Large intestine (tissue), 3 donors: Measurements from ENCODE around the gene TMEM255B. TPM values are rescaled to one million over a fixed set of nuclear protein-coding genes. Genes with fewer than 3 reads are reported as not detected.

Experiments
- DNase-seq, 2 donors: peaks; one replicate each; pipeline versions ENCODE4 v3.0.0 to v3.0.0-alpha.2; 2013
- H3K27ac ChIP-seq: one replicate; pipeline ENCODE4 v1.5.1; 2013; ENCODE audit warnings: low read length
- H3K27me3 ChIP-seq: 2 replicates; pipeline ENCODE4 v1.6.1; 2013; ENCODE audit warnings: low read length; ENCODE audit not compliant: control insufficient read depth, insufficient read depth
- H3K36me3 ChIP-seq: 2 replicates; pipeline ENCODE4 v1.6.1; 2013; ENCODE audit warnings: low read length; ENCODE audit not compliant: control insufficient read depth, insufficient read depth
- H3K4me1 ChIP-seq: one replicate; pipeline ENCODE4 v1.6.1; 2013; ENCODE audit warnings: low read length; ENCODE audit not compliant: control insufficient read depth, insufficient read depth
- H3K4me3 ChIP-seq: one replicate; pipeline ENCODE4 v1.5.1; 2013; ENCODE audit warnings: low read length
- H3K9me3 ChIP-seq: one replicate; pipeline ENCODE4 v1.6.1; 2013; ENCODE audit warnings: mild to moderate bottlenecking, low read depth, low read length, moderate library complexity; ENCODE audit not compliant: control insufficient read depth
- WGBS: methylation state at CpG from one replicate; pipeline ENCODE4 v1.1.5; 2013; ENCODE audit warnings: low lambda C conversion rate; ENCODE audit not compliant: insufficient coverage; 5-methylcytosine and 5-hydroxymethylcytosine counted together
- polyA plus RNA-seq: library from polyadenylated mRNA; unstranded; fragments of 120-200 nt; gene quantifications from one replicate; pipeline ENCODE4 v1.2.1, GENCODE V29; 2013

Gene TMEM255B
- polyA plus RNA-seq, 1 donor, result 5.1 TPM

- H3K9me3 ChIP-seq, result no peaks in the 10 kb centered on the region
- H3K4me3 ChIP-seq, result no peak overlapping the region
- no CpG with 5 or more reads among the region's 26 CpGs for WGBS
- peaks cover 5% of the 10 kb centered on the region for H3K4me1 ChIP-seq
- no peak overlapping the region for H3K27ac ChIP-seq
- no peaks in the 10 kb centered on the region for H3K36me3 ChIP-seq
- peaks cover 9% of the 10 kb centered on the region for H3K27me3 ChIP-seq
- no peak for DNase-seq
Measured at GRCh38 chr13:113735194-113735593, 23.8 kb upstream of the TMEM255B start.

GRCh38 chr13:113735750-113736149 is 23.3 kb upstream of the TMEM255B start:
- H3K36me3 ChIP-seq, result no peaks in the 10 kb centered on the region
- no CpG with 5 or more reads among the region's 14 CpGs for WGBS
- peaks cover 5% of the 10 kb centered on the region for H3K27me3 ChIP-seq
- no peak for DNase-seq
- no peak overlapping the region for H3K4me3 ChIP-seq
- H3K27ac ChIP-seq, result no peak overlapping the region
- H3K9me3 ChIP-seq, result no peaks in the 10 kb centered on the region
- peaks cover 5% of the 10 kb centered on the region for H3K4me1 ChIP-seq

- Histone ChIP-seq H3K27me3 (peaks cover 2% of the 10 kb centered on the region), H3K9me3 (no peaks in the 10 kb centered on the region), H3K4me3 (no peak overlapping the region), H3K4me1 (peaks cover 5% of the 10 kb centered on the region), H3K27ac (peak overlapping the region; percentile 21), H3K36me3 (no peaks in the 10 kb centered on the region)
- DNase-seq, result peak; percentile 44 to 70
- WGBS, result no CpG with 5 or more reads among the region's 10 CpGs
Measured at GRCh38 chr13:113736258-113736731, 22.7 kb upstream of the TMEM255B start.

- H3K27me3 ChIP-seq, result no peaks in the 10 kb centered on the region
- 100% methylated on average over 4 of the region's 5 CpGs for WGBS
- H3K9me3 ChIP-seq, result no peaks in the 10 kb centered on the region
- H3K27ac ChIP-seq, result no peak overlapping the region
- no peak for DNase-seq
- H3K4me3 ChIP-seq, result no peak overlapping the region
- no peaks in the 10 kb centered on the region for H3K36me3 ChIP-seq
- H3K4me1 ChIP-seq, result peaks cover 13% of the 10 kb centered on the region
Measured at GRCh38 chr13:113737803-113738202, 21.2 kb upstream of the TMEM255B start.

GRCh38 chr13:113739527-113740285 is 19.3 kb upstream of the TMEM255B start:
- no peak overlapping the region for H3K4me3 ChIP-seq
- H3K36me3 ChIP-seq, result no peaks in the 10 kb centered on the region
- no peak overlapping the region for H3K27ac ChIP-seq
- WGBS, result 100% methylated on average over 1 of the region's 22 CpGs
- H3K4me1 ChIP-seq, result peaks cover 31% of the 10 kb centered on the region
- H3K27me3 ChIP-seq, result no peaks in the 10 kb centered on the region
- no peaks in the 10 kb centered on the region for H3K9me3 ChIP-seq
- no peak for DNase-seq

GRCh38 chr13:113740286-113740556 is 18.8 kb upstream of the TMEM255B start:
- no peaks in the 10 kb centered on the region for H3K27me3 ChIP-seq
- 93% methylated on average over 3 of the region's 9 CpGs for WGBS
- no peak for DNase-seq

DNA sequence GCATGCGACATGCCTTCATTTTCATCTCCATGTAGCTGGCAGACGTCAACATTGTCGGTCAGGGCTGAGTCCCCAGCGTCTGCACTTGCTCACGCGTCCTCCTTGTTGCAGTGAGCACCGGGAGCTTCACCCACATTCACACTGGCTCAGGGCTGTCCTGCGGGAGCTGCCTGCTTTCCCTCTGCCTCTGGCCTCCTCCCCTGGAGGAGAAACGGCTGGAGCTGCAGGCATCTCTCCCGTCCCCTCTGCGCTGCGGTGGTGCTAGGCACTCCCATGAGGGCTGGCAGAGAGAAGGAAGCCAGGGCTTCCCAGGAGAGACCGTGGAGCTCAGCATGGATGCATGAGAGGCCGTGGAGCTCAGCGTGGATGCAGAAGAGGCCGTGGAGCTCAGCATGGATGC is 18.4 kb upstream of the TMEM255B start:
- Histone ChIP-seq H3K36me3 (no peaks in the 10 kb centered on the region), H3K27me3 (no peaks in the 10 kb centered on the region), H3K9me3 (no peaks in the 10 kb centered on the region), H3K27ac (no peak overlapping the region), H3K4me3 (no peak overlapping the region), H3K4me1 (peaks cover 34% of the 10 kb centered on the region)
- no peak for DNase-seq
- WGBS, result 100% methylated on average over 1 of the region's 16 CpGs

More at GRCh38 chr13:113740286-113740556, 18.8 kb upstream of the TMEM255B start:
- no peaks in the 10 kb centered on the region for H3K36me3 ChIP-seq
- no peak overlapping the region for H3K4me3 ChIP-seq
- H3K27ac ChIP-seq, result no peak overlapping the region
- H3K4me1 ChIP-seq, result peaks cover 34% of the 10 kb centered on the region
- no peaks in the 10 kb centered on the region for H3K9me3 ChIP-seq

GRCh38 chr13:113741191-113741668 is 17.8 kb upstream of the TMEM255B start:
- peaks cover 39% of the 10 kb centered on the region for H3K4me1 ChIP-seq
- no peaks in the 10 kb centered on the region for H3K9me3 ChIP-seq
- no peak for DNase-seq
- H3K27ac ChIP-seq, result no peak overlapping the region
- no CpG with 5 or more reads among the region's 15 CpGs for WGBS
- no peaks in the 10 kb centered on the region for H3K27me3 ChIP-seq
- no peaks in the 10 kb centered on the region for H3K36me3 ChIP-seq
- H3K4me3 ChIP-seq, result no peak overlapping the region

GRCh38 chr13:113742000-113742441 is 17.0 kb upstream of the TMEM255B start:
- H3K27me3 ChIP-seq, result no peaks in the 10 kb centered on the region
- no CpG with 5 or more reads among the region's 15 CpGs for WGBS
- H3K27ac ChIP-seq, result peak overlapping the region; percentile 26
- H3K36me3 ChIP-seq, result no peaks in the 10 kb centered on the region
- H3K4me3 ChIP-seq, result no peak overlapping the region
- peaks cover 36% of the 10 kb centered on the region for H3K4me1 ChIP-seq
- H3K9me3 ChIP-seq, result no peaks in the 10 kb centered on the region
- peak; percentile 85 to 89 for DNase-seq

- no peak for DNase-seq
- peak overlapping the region; percentile 22 for H3K27ac ChIP-seq
- H3K27me3 ChIP-seq, result no peaks in the 10 kb centered on the region
- H3K4me3 ChIP-seq, result no peak overlapping the region
- no CpG with 5 or more reads among the region's 21 CpGs for WGBS
- no peaks in the 10 kb centered on the region for H3K9me3 ChIP-seq
- peaks cover 36% of the 10 kb centered on the region for H3K4me1 ChIP-seq
- no peaks in the 10 kb centered on the region for H3K36me3 ChIP-seq
Measured at GRCh38 chr13:113742445-113743120, 16.4 kb upstream of the TMEM255B start.
